Measurements from ENCODE around the gene PTPRA. TPM values are rescaled to one million over a fixed set of nuclear protein-coding genes. Genes with fewer than 3 reads are reported as not detected.

The PTPRA gene
- total RNA-seq, 4 donors from 2014 or later = 50.7 to 96.7 (median 64.1) TPM

GRCh38 chr20:2993250-2993649, 120.0 kb downstream of the PTPRA start:
- H3K4me3 ChIP-seq (ENCODE audit: low read depth, poor library complexity, severe bottlenecking) = no peak overlapping the region
- 87 to 91% methylated on average over 2 of the region's 2 CpGs for WGBS, 2 donors
- TF ChIP-seq CTCF (IDR thresholded peaks at IDR 0.05) = no peak
- no peak for TF ChIP-seq POLR2A (IDR thresholded peaks at IDR 0.05)
- intact Hi-C loops (cut with DNase I; ENCODE audit: low total_unique reads) = no loop called here
- DNase-seq (ENCODE audit: low spot score in 2 of 2) = no peak

GRCh38 chr20:2995796-2996195, 122.5 kb downstream of the PTPRA start:
- no peak for DNase-seq (ENCODE audit: low spot score in 2 of 2)
- no peak overlapping the region for H3K4me3 ChIP-seq (ENCODE audit: low read depth, poor library complexity, severe bottlenecking)
- intact Hi-C loops (cut with DNase I; ENCODE audit: low total_unique reads) = no loop called here
- WGBS, 2 donors = 77 to 88% methylated on average over 2 of the region's 2 CpGs
- no peak for TF ChIP-seq CTCF (IDR thresholded peaks at IDR 0.05)
- no peak for TF ChIP-seq POLR2A (IDR thresholded peaks at IDR 0.05)

- no peak overlapping the region for H3K4me3 ChIP-seq (ENCODE audit: low read depth, poor library complexity, severe bottlenecking)
- DNase-seq (ENCODE audit: low spot score in 2 of 2) = no peak
- intact Hi-C loops (cut with DNase I; ENCODE audit: low total_unique reads) = no loop called here
- TF ChIP-seq POLR2A (IDR thresholded peaks at IDR 0.05) = no peak
- no peak for TF ChIP-seq CTCF (IDR thresholded peaks at IDR 0.05)
Observed at GRCh38 chr20:2998728-2999127, 125.4 kb downstream of the PTPRA start.

GRCh38 chr20:3000852-3001523, 127.7 kb downstream of the PTPRA start:
- intact Hi-C loops (cut with DNase I; ENCODE audit: low total_unique reads) = no loop called here
- WGBS, 2 donors = 64 to 65% methylated on average over 7 of the region's 7 CpGs
- DNase-seq (ENCODE audit: low spot score in 2 of 2) = no peak
- TF ChIP-seq CTCF (IDR thresholded peaks at IDR 0.05) (no peak), POLR2A (IDR thresholded peaks at IDR 0.05) (no peak)
- H3K4me3 ChIP-seq (ENCODE audit: low read depth, poor library complexity, severe bottlenecking) = no peak overlapping the region

- intact Hi-C loops (cut with DNase I; ENCODE audit: low total_unique reads) = no loop called here
- DNase-seq (ENCODE audit: low spot score in 2 of 2) = no peak
- TF ChIP-seq POLR2A (IDR thresholded peaks at IDR 0.05) (no peak), CTCF (IDR thresholded peaks at IDR 0.05) (no peak)
- no peak overlapping the region for H3K4me3 ChIP-seq (ENCODE audit: low read depth, poor library complexity, severe bottlenecking)
- WGBS, 2 donors = 88 to 91% methylated on average over 2 of the region's 2 CpGs
Observed at GRCh38 chr20:3003416-3003815, 130.1 kb downstream of the PTPRA start.
